Measurements from ENCODE around the gene ANKIB1. TPM values are rescaled to one million over a fixed set of nuclear protein-coding genes. Genes with fewer than 3 reads are reported as not detected.

The ANKIB1 gene
- total RNA-seq, 4 donors from 2014 or later: 16.0 to 34.3 (median 21.7) TPM

DNA sequence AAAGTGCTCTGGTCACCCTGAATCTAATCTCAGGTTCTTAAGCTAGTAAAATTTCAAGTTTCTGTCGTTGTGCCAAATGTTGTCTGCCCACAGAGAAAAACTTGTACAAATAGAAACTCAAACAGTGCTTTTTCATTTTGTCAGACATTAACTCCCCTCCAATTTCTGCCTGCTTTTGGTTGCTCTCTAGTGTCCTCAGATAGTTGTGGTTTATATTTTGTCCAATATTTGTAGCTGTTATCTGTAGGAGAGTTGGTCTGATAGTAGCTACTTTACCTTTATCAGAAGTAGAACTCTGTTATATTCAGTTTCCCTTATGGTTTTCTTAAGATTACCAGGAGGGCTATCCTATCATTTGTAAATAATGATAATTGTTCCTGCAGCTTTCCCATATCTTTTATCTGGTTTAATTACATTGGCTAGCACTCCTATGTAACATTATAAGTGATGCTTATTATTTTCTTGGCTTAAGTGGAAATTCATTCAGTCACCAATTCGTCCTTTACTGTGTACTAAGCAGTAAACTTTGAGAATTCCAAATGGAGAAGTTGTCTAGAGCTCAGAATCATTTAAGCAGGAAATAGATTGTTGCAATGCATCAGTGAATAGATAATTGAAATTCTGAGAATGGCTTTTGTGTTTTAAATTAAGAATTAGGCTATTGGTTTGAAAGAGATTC, 91.0 kb downstream of the ANKIB1 start:
- Histone ChIP-seq H3K4me1 (no peaks in the 10 kb centered on the region), H3K27me3 (no peaks in the 10 kb centered on the region), H3K27ac (no peak overlapping the region), H3K9me3 (no peaks in the 10 kb centered on the region), H3K36me3 (peaks cover 0 to 21% (median 0%) of the 10 kb centered on the region in 3 donors), H3K4me3 (no peak overlapping the region)
- intact Hi-C loops (cut with DNase I): no loop called here
- WGBS, 2 donors: 75 to 92% methylated on average over 2 of the region's 2 CpGs
- DNase-seq: no peak
- TF ChIP-seq, protein P1, sequence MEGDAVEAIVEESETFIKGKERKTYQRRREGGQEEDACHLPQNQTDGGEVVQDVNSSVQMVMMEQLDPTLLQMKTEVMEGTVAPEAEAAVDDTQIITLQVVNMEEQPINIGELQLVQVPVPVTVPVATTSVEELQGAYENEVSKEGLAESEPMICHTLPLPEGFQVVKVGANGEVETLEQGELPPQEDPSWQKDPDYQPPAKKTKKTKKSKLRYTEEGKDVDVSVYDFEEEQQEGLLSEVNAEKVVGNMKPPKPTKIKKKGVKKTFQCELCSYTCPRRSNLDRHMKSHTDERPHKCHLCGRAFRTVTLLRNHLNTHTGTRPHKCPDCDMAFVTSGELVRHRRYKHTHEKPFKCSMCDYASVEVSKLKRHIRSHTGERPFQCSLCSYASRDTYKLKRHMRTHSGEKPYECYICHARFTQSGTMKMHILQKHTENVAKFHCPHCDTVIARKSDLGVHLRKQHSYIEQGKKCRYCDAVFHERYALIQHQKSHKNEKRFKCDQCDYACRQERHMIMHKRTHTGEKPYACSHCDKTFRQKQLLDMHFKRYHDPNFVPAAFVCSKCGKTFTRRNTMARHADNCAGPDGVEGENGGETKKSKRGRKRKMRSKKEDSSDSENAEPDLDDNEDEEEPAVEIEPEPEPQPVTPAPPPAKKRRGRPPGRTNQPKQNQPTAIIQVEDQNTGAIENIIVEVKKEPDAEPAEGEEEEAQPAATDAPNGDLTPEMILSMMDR (IDR thresholded peaks at IDR 0.05): no peak

DNA sequence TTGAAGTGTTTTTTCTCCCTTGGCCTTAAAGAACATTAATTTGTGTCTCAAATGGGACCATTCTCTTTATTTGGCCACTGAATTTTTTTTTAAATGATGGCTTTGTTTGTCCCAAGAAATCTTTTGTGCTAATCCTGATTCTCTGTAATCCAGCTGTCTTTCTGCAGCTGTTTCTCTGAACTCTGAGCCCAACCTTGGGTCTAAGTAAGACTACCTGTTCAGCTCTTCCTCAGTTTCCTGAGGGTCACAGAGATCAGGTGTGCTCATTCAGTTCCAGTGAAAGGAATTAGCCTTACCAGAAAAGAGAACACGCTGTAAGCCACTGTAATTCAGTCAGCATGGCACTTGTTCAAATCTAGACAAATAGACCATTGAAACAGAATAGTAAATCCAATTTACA, 94.2 kb downstream of the ANKIB1 start:
- no peak overlapping the region for H3K4me3 ChIP-seq
- H3K27me3 ChIP-seq: no peaks in the 10 kb centered on the region
- peaks cover 0 to 23% (median 0%) of the 10 kb centered on the region in 3 donors for H3K36me3 ChIP-seq
- H3K27ac ChIP-seq: no peak overlapping the region
- DNase-seq: no peak
- intact Hi-C loops (cut with DNase I): no loop called here
- TF ChIP-seq, protein P1 (IDR thresholded peaks at IDR 0.05): no peak
- TF ChIP-seq POLR2A (IDR thresholded peaks at IDR 0.05): no peak
- 100% methylated on average over 1 of the region's 1 CpG for WGBS, 2 donors
- no peaks in the 10 kb centered on the region for H3K4me1 ChIP-seq
- H3K9me3 ChIP-seq: no peaks in the 10 kb centered on the region

DNA sequence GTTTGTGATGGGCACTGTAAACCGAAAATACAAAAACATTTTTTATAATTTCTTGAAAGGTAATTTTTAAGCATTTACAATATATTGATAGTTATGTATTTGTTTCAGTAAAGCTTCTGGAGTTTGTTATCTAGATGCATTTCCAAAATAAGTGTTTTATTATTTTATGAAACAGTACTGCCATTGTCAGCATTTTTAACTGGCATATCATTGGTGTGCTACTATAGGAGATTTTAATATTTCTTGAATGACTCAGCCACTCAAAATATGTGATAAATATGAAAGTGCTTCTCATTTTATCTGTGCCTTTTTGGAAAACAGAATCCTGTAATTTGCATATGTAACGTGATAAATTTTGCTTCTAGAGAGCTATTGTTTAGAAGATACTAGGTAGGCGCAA, 97.9 kb downstream of the ANKIB1 start:
- TF ChIP-seq, protein P1 (IDR thresholded peaks at IDR 0.05): no peak
- no peak for TF ChIP-seq POLR2A (IDR thresholded peaks at IDR 0.05)
- no peaks in the 10 kb centered on the region for H3K27me3 ChIP-seq
- peaks cover 0 to 52% (median 0%) of the 10 kb centered on the region in 3 donors for H3K36me3 ChIP-seq
- 96% methylated on average over 3 of the region's 3 CpGs for WGBS, 2 donors
- no peak for DNase-seq
- H3K4me1 ChIP-seq: no peaks in the 10 kb centered on the region
- H3K4me3 ChIP-seq: no peak overlapping the region
- no peak overlapping the region for H3K27ac ChIP-seq
- H3K9me3 ChIP-seq: no peaks in the 10 kb centered on the region
- intact Hi-C loops (cut with DNase I): no loop called here

DNA sequence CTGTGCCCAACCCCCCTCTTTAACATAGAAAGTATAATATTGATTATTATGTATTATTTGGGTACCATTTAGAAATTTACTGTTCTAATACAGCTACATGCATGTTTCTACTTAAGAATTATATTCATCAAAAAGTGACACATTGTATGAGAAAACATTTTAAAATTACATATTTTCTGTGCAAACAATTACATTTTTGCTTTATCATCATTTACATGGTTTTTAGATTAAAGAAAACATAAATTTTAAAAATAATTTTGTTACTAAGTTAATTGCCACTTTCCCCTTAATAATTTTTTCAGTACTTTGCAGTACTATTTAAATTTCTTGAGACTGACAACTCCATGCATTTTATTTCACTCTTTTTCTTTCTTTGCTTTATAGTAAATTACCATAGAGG, 106.2 kb downstream of the ANKIB1 start:
- TF ChIP-seq POLR2A (IDR thresholded peaks at IDR 0.05): no peak
- TF ChIP-seq, protein P1 (IDR thresholded peaks at IDR 0.05): no peak
- Histone ChIP-seq H3K9me3 (no peaks in the 10 kb centered on the region), H3K36me3 (peaks cover 0 to 81% (median 0%) of the 10 kb centered on the region in 3 donors), H3K4me1 (no peaks in the 10 kb centered on the region), H3K4me3 (no peak overlapping the region), H3K27ac (no peak overlapping the region), H3K27me3 (no peaks in the 10 kb centered on the region)
- intact Hi-C loops (cut with DNase I): no loop called here
- no peak for DNase-seq

DNA sequence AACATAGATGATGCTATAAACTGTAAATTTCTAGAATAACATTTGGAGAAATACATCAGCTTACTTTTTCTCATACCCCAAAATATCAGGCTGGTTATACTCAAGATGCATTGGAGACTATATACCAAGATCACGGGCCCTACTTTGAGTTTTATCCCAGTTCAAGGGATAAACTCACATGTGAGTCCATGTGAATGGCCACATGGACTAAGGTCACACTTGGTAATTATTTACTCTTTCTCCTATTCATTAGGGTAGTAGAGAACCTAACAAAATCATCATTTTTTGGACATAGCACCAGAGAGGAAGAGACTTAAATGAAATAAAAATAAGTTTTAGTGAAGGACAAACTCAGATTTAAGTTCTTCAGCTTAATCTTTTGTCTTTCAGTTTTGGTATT, 108.4 kb downstream of the ANKIB1 start:
- 94 to 100% methylated on average over 1 of the region's 1 CpG for WGBS, 2 donors
- peaks cover 0 to 81% (median 0%) of the 10 kb centered on the region in 3 donors for H3K36me3 ChIP-seq
- TF ChIP-seq, protein P1 (IDR thresholded peaks at IDR 0.05): no peak

More for the DNA sequence above, 108.4 kb downstream of the ANKIB1 start:
- no peak for DNase-seq
- H3K4me1 ChIP-seq: no peaks in the 10 kb centered on the region
- no peaks in the 10 kb centered on the region for H3K27me3 ChIP-seq
- intact Hi-C loops (cut with DNase I): no loop called here
- no peak overlapping the region for H3K4me3 ChIP-seq
- no peaks in the 10 kb centered on the region for H3K9me3 ChIP-seq
- no peak overlapping the region for H3K27ac ChIP-seq
